GM12878 (cell line): Measurements from ENCODE around the gene NFATC2. TPM values are rescaled to one million over a fixed set of nuclear protein-coding genes. Genes with fewer than 3 reads are reported as not detected.
A peak's percentile ranks its signal among the peaks of the same experiment; 100 is the strongest.

Source experiments
- ATAC-seq: fragments of 200-7000 bp; cut with Tn5 transposase; 3 replicates; pipeline ENCODE4 v1.9.1; 2020; ENCODE audit warnings: mild to moderate bottlenecking, moderate library complexity
- BruUV-seq: library from RNA; stranded (reverse); fragments of 400-500 nt; replicated peaks from 2 replicates; lab custom pipeline; 2021; lab: Mats Ljungman, UMichigan
- CTCF ChIA-PET: fragments of 300-600 bp; sonication (Branson Sonifier 250); formaldehyde crosslinking; extraction: SDS; loops from one replicate; lab custom pipeline; 2021; ENCODE audit warnings: inconsistent platforms; lab: Yijun Ruan, JAX
- POLR2A ChIA-PET: fragments of 350-600 bp; formaldehyde crosslinking; extraction: SDS; loops from one replicate; lab custom pipeline; 2021; ENCODE audit warnings: inconsistent platforms; lab: Charles Lee
- RAD21 ChIA-PET: fragments of 300-600 bp; sonication (Branson Sonifier 250); formaldehyde crosslinking; loops from one replicate; lab custom pipeline; 2023; ENCODE audit warnings: antibody characterized with exemption; ENCODE audit not compliant: unreplicated experiment; lab: Charles Lee
- SMC1A ChIA-PET: fragments of 300-600 bp; sonication (Branson Sonifier 250); formaldehyde crosslinking; loops from one replicate; lab custom pipeline; 2023; ENCODE audit not compliant: unreplicated experiment, uncharacterized antibody; lab: Charles Lee
- DNase-seq: peaks from one replicate; pipeline ENCODE4 v3.0.0-alpha.2; 2011; ENCODE audit warnings: low read depth, low spot score
- FAIRE-seq: peaks from 3 replicates; lab custom pipeline; 2011; peaks lifted over from hg19 to GRCh38; lab: Jason Lieb, UNC
- H2AFZ ChIP-seq: 2 replicates; pipeline ENCODE4 v1.6.0; 2011; ENCODE audit warnings: low read depth, low read length, control low read depth; ENCODE audit not compliant: control insufficient read depth
- H3K27ac ChIP-seq: 2 replicates; pipeline ENCODE4 v1.5.1; 2011; ENCODE audit warnings: control low read depth; ENCODE audit not compliant: control insufficient read depth, insufficient read depth
- H3K27me3 ChIP-seq, 2 experiments: replicated peaks in 1 of 2; 2 replicates each; pipeline versions ENCODE4 v1.6.0 to v1.6.1; 2011; ENCODE audit warnings: low read length in 1 of 2; ENCODE audit not compliant: control insufficient read depth in 2 of 2, insufficient read depth in 2 of 2
- H3K36me3 ChIP-seq, 2 experiments: 2 replicates each; pipeline ENCODE4 v1.5.1; 2011; ENCODE audit warnings: low read length in 1 of 2; ENCODE audit not compliant: control insufficient read depth in 2 of 2, insufficient read depth in 2 of 2
- H3K4me1 ChIP-seq: 2 replicates; pipeline ENCODE4 v1.6.1; 2011; ENCODE audit warnings: mild to moderate bottlenecking, low read length, moderate library complexity, mixed read lengths; ENCODE audit not compliant: control insufficient read depth, insufficient read depth
- H3K4me2 ChIP-seq: 2 replicates; pipeline ENCODE4 v1.6.0; 2011; ENCODE audit warnings: control low read depth; ENCODE audit not compliant: control insufficient read depth, insufficient read depth
- H3K4me3 ChIP-seq: fragments of 200-600 bp; sonication (generic); 2 replicates; pipeline ENCODE4 v1.5.1; 2016
- H3K79me2 ChIP-seq: 2 replicates; pipeline ENCODE4 v1.6.0; 2011; ENCODE audit warnings: low read length; ENCODE audit not compliant: control insufficient read depth, insufficient read depth
- H3K9ac ChIP-seq: 2 replicates; pipeline ENCODE4 v1.8.0; 2011; ENCODE audit warnings: low read length, control low read depth, mixed read lengths; ENCODE audit not compliant: control insufficient read depth, insufficient read depth
- H3K9me3 ChIP-seq: replicated peaks from 3 replicates; pipeline ENCODE4 v1.5.1; 2011; ENCODE audit warnings: mild to moderate bottlenecking, low read length; ENCODE audit not compliant: control insufficient read depth, insufficient read depth
- H4K20me1 ChIP-seq: 2 replicates; pipeline ENCODE4 v1.6.0; 2011; ENCODE audit not compliant: control insufficient read depth, insufficient read depth
- BACH1 ChIP-seq: fragments of 450-650 bp; IDR thresholded peaks from 2 replicates; pipeline ENCODE4 v1.6.1; 2017; ENCODE audit warnings: mild to moderate bottlenecking, borderline replicate concordance
- CBFB ChIP-seq: IDR thresholded peaks from 2 replicates; pipeline ENCODE4 v1.6.1; 2016; ENCODE audit warnings: antibody characterized with exemption, low read depth
- CHD4 ChIP-seq: fragments of 200-600 bp; sonication (generic); IDR thresholded peaks from 2 replicates; pipeline ENCODE4 v1.6.1; 2016; ENCODE audit warnings: mild to moderate bottlenecking
- GATAD2B ChIP-seq: fragments of 450-650 bp; conservative IDR thresholded peaks from 2 replicates; pipeline ENCODE4 v1.6.1; 2017; ENCODE audit warnings: low read depth, mild to moderate bottlenecking, moderate library complexity
- IKZF1 ChIP-seq: fragments of 450-650 bp; conservative IDR thresholded peaks from 2 replicates; pipeline ENCODE4 v1.6.1; 2017; ENCODE audit warnings: antibody characterized with exemption, mild to moderate bottlenecking
- IRF5 ChIP-seq: fragments of 450-650 bp; IDR thresholded peaks from 2 replicates; pipeline ENCODE4 v1.6.1; 2017; ENCODE audit warnings: borderline replicate concordance
- PAX5 ChIP-seq: IDR thresholded peaks from 2 replicates; pipeline ENCODE4 v1.6.1; 2011; ENCODE audit warnings: low read depth, low read length, borderline replicate concordance
- PAX8 ChIP-seq: fragments of 450-650 bp; IDR thresholded peaks from 2 replicates; pipeline ENCODE4 v1.6.1; 2017; ENCODE audit warnings: mild to moderate bottlenecking, moderate library complexity
- PML ChIP-seq: IDR thresholded peaks from 2 replicates; pipeline ENCODE4 v1.6.1; 2012; ENCODE audit warnings: low read length, inconsistent platforms
- SKIL ChIP-seq: fragments of 450-650 bp; IDR thresholded peaks from 2 replicates; pipeline ENCODE4 v1.6.1; 2017; ENCODE audit warnings: mild to moderate bottlenecking, low read depth, inconsistent platforms; ENCODE audit not compliant: poor library complexity, severe bottlenecking
- SMAD5 ChIP-seq: IDR thresholded peaks from 2 replicates; pipeline ENCODE4 v1.6.1; 2016; ENCODE audit warnings: antibody characterized with exemption, low read depth
- SRF ChIP-seq, 2 experiments: IDR thresholded peaks; 2 replicates each; pipeline ENCODE4 v1.6.1; 2011; ENCODE audit warnings: low read depth in 2 of 2, low read length in 2 of 2, mild to moderate bottlenecking in 1 of 2, moderate library complexity in 1 of 2
- TCF7 ChIP-seq: IDR thresholded peaks from 2 replicates; pipeline ENCODE4 v1.6.1; 2014; ENCODE audit warnings: antibody characterized with exemption, borderline replicate concordance
- ZNF207 ChIP-seq: fragments of 450-650 bp; IDR thresholded peaks from 2 replicates; pipeline ENCODE4 v1.6.1; 2014; ENCODE audit warnings: antibody characterized with exemption, mild to moderate bottlenecking, borderline replicate concordance
- WGBS: methylation state at CpG from one replicate; pipeline ENCODE4 v1.1.6; 2016; ENCODE audit warnings: low lambda C conversion rate; ENCODE audit not compliant: insufficient replicate concordance, insufficient coverage; ENCODE audit errors: missing lambda C conversion rate; 5-methylcytosine and 5-hydroxymethylcytosine counted together
- in situ Hi-C: fragments of 300-500 bp; cut with MboI; formaldehyde crosslinking; loops from 9 replicates; pipeline ENCODE4 v1.14.3; 2018; ENCODE audit warnings: mixed read lengths
- intact Hi-C: fragments of 100-400 bp; cut with micrococcal nuclease; formaldehyde crosslinking; loops from one replicate; pipeline ENCODE4 v1.14.2; 2022; ENCODE audit not compliant: unreplicated experiment
- polyA plus RNA-seq, 11 experiments: library from polyadenylated mRNA; depleted of rRNA in 4 of 11; unstranded in 6 of 11; stranded (reverse) in 5 of 11; fragments of >200 nt; fragmentation: Nextera tagmentation in 4 of 11; fragmentation: Illumina TruSeq in 1 of 11; extraction: Ambion mirVana in 4 of 11; extraction: Trizol in 1 of 11; gene quantifications; 1 replicate in 1 of 11; 2 replicates in 10 of 11; pipeline versions ENCODE4 v1.2.1 to v1.2.3, GENCODE V29; 2011 to 2016; ENCODE audit warnings: inconsistent platforms in 2 of 11, missing spikeins in 2 of 11, low read depth in 1 of 11
- total RNA-seq, 4 experiments: library from RNA; depleted of rRNA in 3 of 4; stranded (reverse); fragments of >200 nt in 3 of 4; fragmentation: Illumina TruSeq in 1 of 4; extraction: Trizol in 1 of 4; gene quantifications; 2 replicates each; pipeline versions ENCODE4 v1.2.1 to v1.2.3, GENCODE V29; 2013 to 2021
- TF ChIP-seq, protein P1 (sequence below): IDR thresholded peaks from 2 replicates; pipeline ENCODE4 v1.6.1; 2012; ENCODE audit warnings: improper control_type of control experiment, low read depth, low read length; ENCODE audit not compliant: insufficient replicate concordance

The NFATC2 gene
- total and polyA plus RNA-seq, 10 of the 15 experiments (the other 5 are each of a cell fraction or from before 2014, with no cell fraction given), result 3.3 to 20.0 (median 7.3) TPM

GRCh38 chr20:51342510-51343236 lies 199.8 kb downstream of the NFATC2 start:
- Histone ChIP-seq H3K4me3 (no peak overlapping the region), H3K4me1 (peaks cover 6% of the 10 kb centered on the region; the same call in 1 of the 2 replicates), H3K27me3 (no peaks in the 10 kb centered on the region; a peak in 1 of 4 replicates), H4K20me1 (no peaks in the 10 kb centered on the region), H3K9ac (no peak overlapping the region), H3K27ac (no peak overlapping the region), H3K79me2 (no peaks in the 10 kb centered on the region), H3K36me3 (no peaks in the 10 kb centered on the region), H3K9me3 (peaks cover 4% of the 10 kb centered on the region; the same call in 2 of the 3 replicates), H2AFZ (no peak overlapping the region), H3K4me2 (no peak overlapping the region)
- ChIA-PET RAD21 (no interaction called here), CTCF (no interaction called here), SMC1A (no interaction called here), POLR2A (no interaction called here)
- DNase-seq (no peak), ATAC-seq (peak; percentile 71), FAIRE-seq (no peak)
- in situ Hi-C loops, result no loop called here
- BruUV-seq, result no TSS peak
- 20% methylated on average over 8 of the region's 8 CpGs for WGBS
- intact Hi-C loops, result no loop called here
- TF ChIP-seq ZNF207, result no peak
- TF ChIP-seq SKIL, result no peak
- TF ChIP-seq, protein P1, sequence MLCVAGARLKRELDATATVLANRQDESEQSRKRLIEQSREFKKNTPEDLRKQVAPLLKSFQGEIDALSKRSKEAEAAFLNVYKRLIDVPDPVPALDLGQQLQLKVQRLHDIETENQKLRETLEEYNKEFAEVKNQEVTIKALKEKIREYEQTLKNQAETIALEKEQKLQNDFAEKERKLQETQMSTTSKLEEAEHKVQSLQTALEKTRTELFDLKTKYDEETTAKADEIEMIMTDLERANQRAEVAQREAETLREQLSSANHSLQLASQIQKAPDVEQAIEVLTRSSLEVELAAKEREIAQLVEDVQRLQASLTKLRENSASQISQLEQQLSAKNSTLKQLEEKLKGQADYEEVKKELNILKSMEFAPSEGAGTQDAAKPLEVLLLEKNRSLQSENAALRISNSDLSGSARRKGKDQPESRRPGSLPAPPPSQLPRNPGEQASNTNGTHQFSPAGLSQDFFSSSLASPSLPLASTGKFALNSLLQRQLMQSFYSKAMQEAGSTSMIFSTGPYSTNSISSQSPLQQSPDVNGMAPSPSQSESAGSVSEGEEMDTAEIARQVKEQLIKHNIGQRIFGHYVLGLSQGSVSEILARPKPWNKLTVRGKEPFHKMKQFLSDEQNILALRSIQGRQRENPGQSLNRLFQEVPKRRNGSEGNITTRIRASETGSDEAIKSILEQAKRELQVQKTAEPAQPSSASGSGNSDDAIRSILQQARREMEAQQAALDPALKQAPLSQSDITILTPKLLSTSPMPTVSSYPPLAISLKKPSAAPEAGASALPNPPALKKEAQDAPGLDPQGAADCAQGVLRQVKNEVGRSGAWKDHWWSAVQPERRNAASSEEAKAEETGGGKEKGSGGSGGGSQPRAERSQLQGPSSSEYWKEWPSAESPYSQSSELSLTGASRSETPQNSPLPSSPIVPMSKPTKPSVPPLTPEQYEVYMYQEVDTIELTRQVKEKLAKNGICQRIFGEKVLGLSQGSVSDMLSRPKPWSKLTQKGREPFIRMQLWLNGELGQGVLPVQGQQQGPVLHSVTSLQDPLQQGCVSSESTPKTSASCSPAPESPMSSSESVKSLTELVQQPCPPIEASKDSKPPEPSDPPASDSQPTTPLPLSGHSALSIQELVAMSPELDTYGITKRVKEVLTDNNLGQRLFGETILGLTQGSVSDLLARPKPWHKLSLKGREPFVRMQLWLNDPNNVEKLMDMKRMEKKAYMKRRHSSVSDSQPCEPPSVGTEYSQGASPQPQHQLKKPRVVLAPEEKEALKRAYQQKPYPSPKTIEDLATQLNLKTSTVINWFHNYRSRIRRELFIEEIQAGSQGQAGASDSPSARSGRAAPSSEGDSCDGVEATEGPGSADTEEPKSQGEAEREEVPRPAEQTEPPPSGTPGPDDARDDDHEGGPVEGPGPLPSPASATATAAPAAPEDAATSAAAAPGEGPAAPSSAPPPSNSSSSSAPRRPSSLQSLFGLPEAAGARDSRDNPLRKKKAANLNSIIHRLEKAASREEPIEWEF, result no peak
- TF ChIP-seq IRF5, result no peak
- no peak for TF ChIP-seq PML
- TF ChIP-seq BACH1, result no peak
- no peak for TF ChIP-seq IKZF1
- no peak for TF ChIP-seq TCF7
- TF ChIP-seq CBFB, result no peak
- no peak for TF ChIP-seq SMAD5
- no peak for TF ChIP-seq PAX8
- no peak for TF ChIP-seq GATAD2B
- no peak for TF ChIP-seq CHD4
- no peak for TF ChIP-seq PAX5
- TF ChIP-seq SRF (IDR thresholded peaks at IDR 0.05; ENCODE audit: low read depth in 2 of 2, low read length in 2 of 2), result no peak
